ENCODE data around the gene CAMK1D.
"Not testable (repeated sequence)": the region's sequence is repeated elsewhere in the genome, so short reads cannot be mapped to it uniquely, and the experiment has no call there.

CAMK1D gene

GRCh38 chr10:12513003-12513365 lies 163.6 kb downstream of the CAMK1D start:
- DNase-seq (ENCODE audit: low read depth in 3 of 3) = no peak

GRCh38 chr10:12513775-12514673 lies 164.7 kb downstream of the CAMK1D start:
- no peak for DNase-seq (ENCODE audit: low read depth in 3 of 3)

GRCh38 chr10:12518024-12518423 lies 168.7 kb downstream of the CAMK1D start:
- DNase-seq (ENCODE audit: low read depth in 3 of 3) = no peak

GRCh38 chr10:12521423-12521822 lies 172.1 kb downstream of the CAMK1D start:
- no peak for DNase-seq (ENCODE audit: low read depth in 3 of 3)

- DNase-seq (ENCODE audit: low read depth in 3 of 3) = no peak
Measured at GRCh38 chr10:12526311-12526710, 177.0 kb downstream of the CAMK1D start.

GRCh38 chr10:12529976-12530375 lies 180.6 kb downstream of the CAMK1D start:
- DNase-seq (ENCODE audit: low read depth in 3 of 3) = no peak

DNA sequence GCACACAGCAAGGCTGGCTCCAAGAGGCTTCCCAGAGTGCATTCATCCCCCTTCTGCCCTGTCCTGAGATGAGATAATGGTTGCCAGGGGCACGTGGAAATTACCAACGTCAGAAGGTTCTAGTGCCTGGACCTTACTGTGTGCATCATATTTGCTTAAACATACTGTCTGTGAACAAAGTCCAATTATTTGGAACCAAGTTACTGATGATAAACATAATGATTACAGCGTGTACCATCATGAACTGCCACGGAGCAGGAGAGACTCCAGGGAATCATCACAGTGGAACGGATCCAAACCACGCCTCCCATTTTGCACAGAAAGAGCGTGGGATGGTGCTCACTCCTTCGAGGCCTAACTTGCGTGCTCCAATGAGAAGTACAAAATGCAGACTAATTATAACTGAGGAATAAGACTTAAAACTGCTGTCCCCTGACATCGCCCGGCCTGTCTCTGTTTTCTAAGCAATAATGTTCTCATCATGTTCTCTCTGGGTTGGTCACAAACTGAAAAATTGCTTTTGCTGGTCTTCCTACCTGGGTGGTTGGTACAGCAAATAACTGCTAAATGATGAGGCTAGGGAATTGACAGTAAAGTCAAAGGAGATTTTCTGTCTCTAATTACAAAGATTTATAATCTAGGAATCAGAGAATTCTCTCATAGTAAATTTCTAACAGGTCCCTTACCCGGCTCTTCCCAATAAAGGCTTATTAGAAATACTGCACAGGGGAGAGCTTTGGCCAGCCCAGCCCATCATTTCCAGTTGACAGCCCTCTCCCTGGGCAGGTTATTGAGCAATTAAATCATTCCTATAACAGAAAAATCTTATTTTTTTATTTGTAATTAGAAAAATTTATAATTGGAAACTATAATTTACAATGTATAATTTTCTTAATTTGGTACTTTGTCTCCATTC lies 182.2 kb downstream of the CAMK1D start:
- no peak for DNase-seq (ENCODE audit: low read depth in 3 of 3)

DNA sequence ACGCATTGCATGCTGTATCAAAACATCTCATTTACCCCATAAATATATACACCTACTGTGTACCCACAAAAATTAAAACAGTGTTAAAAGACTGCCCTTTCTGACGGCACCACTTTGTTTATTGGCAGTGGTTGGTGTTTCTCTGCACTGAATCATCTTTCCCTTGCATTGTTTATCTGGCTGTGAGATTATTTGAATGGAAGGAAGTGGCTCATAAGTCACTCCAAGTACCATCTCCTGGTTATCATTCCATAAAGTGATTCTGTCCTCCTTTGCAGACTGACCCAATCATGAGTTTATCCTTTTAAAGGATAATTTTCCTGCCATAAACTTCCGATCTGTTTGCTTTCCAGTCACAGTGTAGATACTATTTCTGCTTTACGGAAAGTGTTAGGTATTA lies 183.8 kb downstream of the CAMK1D start:
- DNase-seq (ENCODE audit: low read depth in 3 of 3) = no peak

GRCh38 chr10:12533723-12534122 lies 184.4 kb downstream of the CAMK1D start:
- no peak for DNase-seq (ENCODE audit: low read depth in 3 of 3)

- no peak for DNase-seq (ENCODE audit: low read depth in 3 of 3)
Measured at GRCh38 chr10:12534824-12535223, 185.5 kb downstream of the CAMK1D start.

GRCh38 chr10:12535656-12536055 lies 186.3 kb downstream of the CAMK1D start:
- no peak for DNase-seq (ENCODE audit: low read depth in 3 of 3)

GRCh38 chr10:12538491-12538995 lies 189.2 kb downstream of the CAMK1D start:
- DNase-seq (ENCODE audit: low read depth in 3 of 3) = no peak

DNA sequence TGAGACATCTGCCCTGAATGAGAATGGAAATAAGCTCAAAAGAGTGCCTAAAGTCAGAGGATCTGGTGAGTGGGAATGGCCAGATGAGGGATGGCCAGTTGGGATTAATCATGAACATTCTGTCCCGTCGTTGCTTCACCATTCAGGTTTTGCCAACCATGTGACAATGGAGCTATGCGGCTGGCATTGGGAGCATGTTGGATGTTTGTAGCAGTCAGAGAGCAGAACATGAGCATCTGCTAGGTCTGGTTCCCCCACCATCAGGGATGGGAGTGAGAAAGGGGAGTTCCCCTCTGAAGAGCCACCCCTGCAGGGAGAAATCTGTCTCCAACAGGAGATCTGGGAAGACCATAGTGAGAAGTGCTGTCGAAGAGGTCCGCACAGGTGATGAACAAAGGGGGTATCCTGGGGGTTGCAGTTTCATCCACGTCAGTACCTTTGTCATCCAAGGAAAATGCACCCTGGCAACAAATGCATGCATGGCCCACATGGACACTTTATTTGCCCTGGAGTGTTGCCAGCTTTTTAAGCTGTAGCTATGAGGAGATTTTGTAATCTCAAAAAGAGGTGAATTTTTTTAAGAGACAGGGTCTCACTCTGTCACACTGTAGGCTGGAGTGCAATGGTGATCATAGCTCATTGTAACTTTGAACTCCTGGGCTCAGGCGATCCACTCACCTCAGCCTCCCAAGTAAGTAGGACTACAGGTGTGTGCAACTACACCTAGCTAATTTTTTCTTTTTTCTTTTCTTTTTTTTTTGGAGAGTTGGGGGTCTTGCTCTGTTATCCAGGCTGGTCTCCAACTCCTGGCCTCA lies 190.2 kb downstream of the CAMK1D start:
- DNase-seq (ENCODE audit: low read depth in 3 of 3) = no peak

- DNase-seq (ENCODE audit: low read depth in 3 of 3) = no peak
Measured at GRCh38 chr10:12540341-12540781, 191.0 kb downstream of the CAMK1D start.

- DNase-seq (ENCODE audit: low read depth in 3 of 3) = no peak
Measured at GRCh38 chr10:12541446-12542067, 192.2 kb downstream of the CAMK1D start.

DNA sequence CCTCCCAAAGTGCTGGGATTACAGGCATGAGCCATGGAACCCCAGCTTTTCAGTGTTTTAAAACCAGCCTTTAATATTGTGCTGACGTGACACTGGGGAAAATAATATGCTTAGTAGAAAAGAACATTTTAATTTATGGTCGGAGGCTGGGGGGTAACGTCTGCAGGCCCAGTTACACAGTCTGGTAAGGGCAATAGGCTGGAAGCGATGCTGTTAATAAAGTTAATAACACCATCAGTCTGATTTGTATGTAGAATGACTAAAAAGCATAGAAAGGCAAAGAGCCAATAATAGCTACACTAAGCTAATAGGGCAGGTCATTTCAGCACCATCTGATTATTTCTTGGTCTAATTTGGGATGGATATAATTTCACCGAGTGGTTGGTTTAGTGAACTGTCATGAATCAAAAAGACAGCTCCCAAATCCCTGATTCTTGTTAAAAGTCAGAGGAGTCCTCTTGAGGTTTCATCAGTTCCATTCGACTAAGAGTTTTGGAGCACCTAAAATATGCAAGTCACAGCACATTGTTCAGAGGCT lies 192.9 kb downstream of the CAMK1D start:
- DNase-seq (ENCODE audit: low read depth in 3 of 3) = no peak

DNA sequence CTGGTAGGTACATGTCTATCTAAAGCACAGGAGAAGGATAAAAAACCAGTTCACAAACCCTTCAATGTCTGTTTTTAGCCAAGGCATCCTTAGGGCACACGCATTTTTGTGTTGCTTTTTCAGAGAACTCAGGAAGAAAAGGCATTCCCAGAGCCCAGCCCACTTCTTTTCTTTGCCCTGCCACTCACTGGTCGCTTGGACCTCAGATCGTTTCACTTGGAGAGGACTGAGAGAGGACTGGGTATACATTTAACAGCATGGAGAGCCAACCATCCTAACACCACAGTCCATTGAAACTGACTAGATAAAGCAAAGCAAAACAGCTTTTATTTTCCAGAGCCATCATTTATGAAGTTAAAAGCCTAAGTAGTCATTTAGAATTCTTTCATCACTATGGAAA lies 194.2 kb downstream of the CAMK1D start:
- DNase-seq (ENCODE audit: low read depth in 3 of 3) = no peak

DNA sequence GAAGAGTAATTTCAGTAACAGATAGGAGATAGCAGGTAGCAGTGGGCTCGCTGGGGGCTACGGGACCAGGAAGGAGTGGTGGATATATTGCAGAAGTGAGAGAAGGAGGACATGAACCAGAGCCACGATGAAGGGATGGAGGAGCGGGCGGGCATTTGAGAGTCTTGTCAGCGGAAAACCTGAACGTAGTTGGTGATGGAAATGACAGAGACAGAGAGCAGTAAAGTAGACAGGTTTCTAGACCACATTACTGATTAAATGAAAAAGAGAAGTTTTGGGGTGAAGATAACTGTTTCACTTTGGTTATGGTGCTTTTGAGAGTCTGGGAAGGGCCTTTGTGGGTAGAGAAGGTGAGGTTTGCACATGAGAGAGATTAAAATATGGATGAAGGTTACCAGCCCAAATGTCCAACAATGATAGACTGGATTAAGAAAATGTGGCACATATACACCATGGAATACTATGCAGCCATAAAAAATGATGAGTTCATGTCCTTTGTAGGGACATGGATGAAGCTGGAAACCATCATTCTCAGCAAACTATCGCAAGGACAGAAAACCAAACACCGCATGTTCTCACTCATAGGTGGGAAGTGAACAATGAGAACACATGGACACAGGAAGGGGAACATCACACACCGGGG lies 196.9 kb downstream of the CAMK1D start:
- DNase-seq (ENCODE audit: low read depth in 3 of 3) = not testable (repeated sequence)

- no peak for DNase-seq (ENCODE audit: low read depth in 3 of 3)
Measured at GRCh38 chr10:12547301-12547771, 198.0 kb downstream of the CAMK1D start.

DNA sequence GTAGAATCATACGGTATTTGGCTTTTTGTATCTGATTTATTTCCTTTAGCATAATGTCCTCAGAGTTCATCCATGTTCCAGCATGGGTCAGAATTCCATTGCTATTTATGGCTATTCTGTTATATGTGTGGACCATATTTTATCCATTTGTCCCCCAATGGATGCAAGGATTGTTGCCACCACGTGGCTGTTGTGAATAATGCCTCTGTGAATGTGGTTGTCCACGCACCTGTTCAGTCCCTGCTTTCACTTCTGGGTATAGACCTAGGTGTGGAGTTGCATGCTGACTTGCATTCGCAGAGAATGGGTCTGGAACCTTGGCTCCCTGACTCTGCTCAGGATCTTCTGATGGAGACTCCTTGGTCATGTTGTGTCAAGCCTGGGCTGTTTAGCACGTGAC lies 199.9 kb downstream of the CAMK1D start:
- no peak for DNase-seq (ENCODE audit: low read depth in 3 of 3)

Data from stimulated activated CD4-positive, alpha-beta T cell treated with anti-CD3 and anti-CD28 coated beads, TNF-alpha, amount 100 ng/mL, for 24 hours (primary cell).